Measurements from ENCODE around the gene NRIP2. TPM values are rescaled to one million over a fixed set of nuclear protein-coding genes. Genes with fewer than 3 reads are reported as not detected.
A peak's percentile ranks its signal among the peaks of the same experiment; 100 is the strongest.

Gene NRIP2
- total and polyA plus RNA-seq, 2 experiments from 2014 or later = 0.66 TPM; not detected in 1

DNA sequence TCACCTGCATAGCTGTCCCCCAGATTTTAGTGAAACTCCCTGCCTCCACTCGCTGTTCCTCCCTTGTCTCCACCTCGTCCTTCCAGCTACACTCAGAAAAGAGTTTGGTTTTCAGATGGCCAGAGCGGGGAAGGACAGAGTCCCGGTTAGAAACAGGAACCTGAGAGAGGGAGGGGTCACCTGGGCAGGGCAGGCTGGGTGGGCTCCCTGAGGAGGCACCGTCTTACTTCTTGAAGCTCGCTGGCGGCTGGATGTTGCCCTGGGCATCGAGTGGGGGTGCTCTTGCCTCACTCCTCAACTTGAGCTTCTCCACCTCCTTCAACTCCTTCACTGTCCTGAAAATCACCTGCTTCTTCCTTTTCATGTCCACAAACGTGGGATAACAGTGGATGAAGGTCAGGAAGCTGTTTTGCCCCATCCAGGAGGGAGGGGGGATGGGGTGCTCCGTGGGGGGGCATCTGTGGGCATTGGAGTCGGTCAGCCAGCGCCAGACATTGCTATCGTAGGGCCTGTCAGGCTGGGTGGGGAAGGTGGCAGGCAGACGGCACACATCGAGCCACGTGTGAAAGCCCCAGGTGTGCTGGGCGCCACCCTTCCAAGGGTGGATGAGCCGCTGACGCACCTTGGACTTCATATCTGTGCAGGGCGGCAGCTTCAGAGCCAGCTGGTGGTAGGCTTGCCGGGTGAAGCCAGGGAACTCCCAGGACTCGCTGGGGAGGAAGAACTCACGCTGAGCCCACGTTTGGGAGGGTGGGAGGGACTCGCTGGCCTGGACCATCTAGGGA is 20.0 kb upstream of the NRIP2 start:
- no peaks in the 10 kb centered on the region for H3K79me2 ChIP-seq (replicated peaks; ENCODE audit: insufficient read depth)
- no peak overlapping the region for H2AFZ ChIP-seq
- H3F3A ChIP-seq (replicated peaks; ENCODE audit: low read depth) = 0 out of 2 replicates have a peak, but pooled peaks cover 7% of the 10 kb centered on the region
- Mint-ChIP-seq H3K4me3 (no peak overlapping the region), H3K27ac (no peak overlapping the region), H3K36me3 (ENCODE audit: low read depth) (peaks cover 20% of the 10 kb centered on the region), H3K27me3 (ENCODE audit: insufficient read depth, low read depth, poor library complexity) (peaks cover 24% of the 10 kb centered on the region), H3K4me1 (peaks cover 18% of the 10 kb centered on the region), H3K9me3 (no peaks in the 10 kb centered on the region)
- DNase-seq (ENCODE audit: low spot score) (no peak), ATAC-seq (no peak)
- no peak overlapping the region for H3K27ac ChIP-seq (ENCODE audit: low read depth)
- H3K4me3 ChIP-seq = no peak overlapping the region
- peaks cover 9% of the 10 kb centered on the region; the same call in 1 of the 2 replicates for H4K20me1 ChIP-seq (replicated peaks; ENCODE audit: insufficient read depth)
- peaks cover 8% of the 10 kb centered on the region; the same call in 1 of the 2 replicates for H3K4me1 ChIP-seq (ENCODE audit: insufficient read depth)
- H3K27me3 ChIP-seq (ENCODE audit: insufficient read depth) = no peaks in the 10 kb centered on the region
- TF ChIP-seq, protein P1, sequence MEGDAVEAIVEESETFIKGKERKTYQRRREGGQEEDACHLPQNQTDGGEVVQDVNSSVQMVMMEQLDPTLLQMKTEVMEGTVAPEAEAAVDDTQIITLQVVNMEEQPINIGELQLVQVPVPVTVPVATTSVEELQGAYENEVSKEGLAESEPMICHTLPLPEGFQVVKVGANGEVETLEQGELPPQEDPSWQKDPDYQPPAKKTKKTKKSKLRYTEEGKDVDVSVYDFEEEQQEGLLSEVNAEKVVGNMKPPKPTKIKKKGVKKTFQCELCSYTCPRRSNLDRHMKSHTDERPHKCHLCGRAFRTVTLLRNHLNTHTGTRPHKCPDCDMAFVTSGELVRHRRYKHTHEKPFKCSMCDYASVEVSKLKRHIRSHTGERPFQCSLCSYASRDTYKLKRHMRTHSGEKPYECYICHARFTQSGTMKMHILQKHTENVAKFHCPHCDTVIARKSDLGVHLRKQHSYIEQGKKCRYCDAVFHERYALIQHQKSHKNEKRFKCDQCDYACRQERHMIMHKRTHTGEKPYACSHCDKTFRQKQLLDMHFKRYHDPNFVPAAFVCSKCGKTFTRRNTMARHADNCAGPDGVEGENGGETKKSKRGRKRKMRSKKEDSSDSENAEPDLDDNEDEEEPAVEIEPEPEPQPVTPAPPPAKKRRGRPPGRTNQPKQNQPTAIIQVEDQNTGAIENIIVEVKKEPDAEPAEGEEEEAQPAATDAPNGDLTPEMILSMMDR (conservative IDR thresholded peaks at IDR 0.05; ENCODE audit: low read depth in 2 of 2) = 0 out of 4 replicates have a peak, but pooled peaks of 1 of the 2 experiments have one; percentile 14
- no peak for TF ChIP-seq CREB1 (CRISPR knock-in tag; IDR thresholded peaks at IDR 0.05; ENCODE audit: low read depth)
- H3K36me3 ChIP-seq (ENCODE audit: insufficient read depth) = peaks cover 12% of the 10 kb centered on the region; the same call in 1 of the 2 replicates
- no peak overlapping the region for H3K4me2 ChIP-seq
- H3K9me2 ChIP-seq (ENCODE audit: insufficient read depth) = no peaks in the 10 kb centered on the region

DNA sequence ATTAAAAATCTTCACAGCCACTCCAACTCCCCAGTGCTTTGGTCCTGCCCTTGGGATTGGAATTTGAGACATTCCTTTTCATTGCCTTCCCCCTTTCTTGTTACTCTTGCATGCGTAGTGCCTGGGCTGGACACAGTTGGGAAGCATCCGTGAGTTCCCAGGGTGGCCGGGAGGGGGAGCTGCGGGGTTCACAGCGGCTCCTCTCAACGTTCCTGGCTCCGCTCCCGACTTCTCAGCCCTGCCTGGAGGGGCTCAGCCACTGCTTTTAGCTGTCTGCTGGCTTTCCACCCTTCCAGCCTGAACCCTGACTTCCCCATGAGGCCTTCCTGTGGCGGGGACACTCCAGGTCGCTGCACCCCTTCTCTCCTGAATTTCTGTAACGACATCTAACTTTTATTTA is 18.8 kb upstream of the NRIP2 start:
- 0 out of 2 replicates have a peak, but pooled peaks cover 5% of the 10 kb centered on the region for H3K36me3 ChIP-seq (ENCODE audit: insufficient read depth)
- H3K27ac Mint-ChIP-seq = no peak overlapping the region
- H3K4me3 Mint-ChIP-seq = no peak overlapping the region
- peaks cover 8% of the 10 kb centered on the region for H3K36me3 Mint-ChIP-seq (ENCODE audit: low read depth)
- H3K4me2 ChIP-seq = no peak overlapping the region
- H3K27ac ChIP-seq (ENCODE audit: low read depth) = peak overlapping the region; percentile 0; the same call in 1 of the 2 replicates
- no peak overlapping the region for H2AFZ ChIP-seq
- H3F3A ChIP-seq (replicated peaks; ENCODE audit: low read depth) = 0 out of 2 replicates have a peak, but pooled peaks cover 5% of the 10 kb centered on the region
- peaks cover 18% of the 10 kb centered on the region for H3K4me1 Mint-ChIP-seq
- H3K27me3 Mint-ChIP-seq (ENCODE audit: insufficient read depth, low read depth, poor library complexity) = peaks cover 20% of the 10 kb centered on the region
- H3K9me2 ChIP-seq (ENCODE audit: insufficient read depth) = no peaks in the 10 kb centered on the region
- H3K9me3 Mint-ChIP-seq = no peaks in the 10 kb centered on the region
- H3K79me2 ChIP-seq (replicated peaks; ENCODE audit: insufficient read depth) = no peaks in the 10 kb centered on the region
- H4K20me1 ChIP-seq (replicated peaks; ENCODE audit: insufficient read depth) = peaks cover 9% of the 10 kb centered on the region; the same call in 1 of the 2 replicates
- DNase-seq (ENCODE audit: low spot score) (peak; percentile 95), ATAC-seq (peak; percentile 96)
- peaks cover 8% of the 10 kb centered on the region; the same call in 1 of the 2 replicates for H3K4me1 ChIP-seq (ENCODE audit: insufficient read depth)
- no peak overlapping the region for H3K4me3 ChIP-seq
- no peaks in the 10 kb centered on the region for H3K27me3 ChIP-seq (ENCODE audit: insufficient read depth)
- TF ChIP-seq CREB1 (CRISPR knock-in tag; IDR thresholded peaks at IDR 0.05; ENCODE audit: low read depth) = no peak
- TF ChIP-seq, protein P1 (conservative IDR thresholded peaks at IDR 0.05; ENCODE audit: low read depth in 2 of 2) = peak; percentile 89 to 91
- TF ChIP-seq, protein P2, sequence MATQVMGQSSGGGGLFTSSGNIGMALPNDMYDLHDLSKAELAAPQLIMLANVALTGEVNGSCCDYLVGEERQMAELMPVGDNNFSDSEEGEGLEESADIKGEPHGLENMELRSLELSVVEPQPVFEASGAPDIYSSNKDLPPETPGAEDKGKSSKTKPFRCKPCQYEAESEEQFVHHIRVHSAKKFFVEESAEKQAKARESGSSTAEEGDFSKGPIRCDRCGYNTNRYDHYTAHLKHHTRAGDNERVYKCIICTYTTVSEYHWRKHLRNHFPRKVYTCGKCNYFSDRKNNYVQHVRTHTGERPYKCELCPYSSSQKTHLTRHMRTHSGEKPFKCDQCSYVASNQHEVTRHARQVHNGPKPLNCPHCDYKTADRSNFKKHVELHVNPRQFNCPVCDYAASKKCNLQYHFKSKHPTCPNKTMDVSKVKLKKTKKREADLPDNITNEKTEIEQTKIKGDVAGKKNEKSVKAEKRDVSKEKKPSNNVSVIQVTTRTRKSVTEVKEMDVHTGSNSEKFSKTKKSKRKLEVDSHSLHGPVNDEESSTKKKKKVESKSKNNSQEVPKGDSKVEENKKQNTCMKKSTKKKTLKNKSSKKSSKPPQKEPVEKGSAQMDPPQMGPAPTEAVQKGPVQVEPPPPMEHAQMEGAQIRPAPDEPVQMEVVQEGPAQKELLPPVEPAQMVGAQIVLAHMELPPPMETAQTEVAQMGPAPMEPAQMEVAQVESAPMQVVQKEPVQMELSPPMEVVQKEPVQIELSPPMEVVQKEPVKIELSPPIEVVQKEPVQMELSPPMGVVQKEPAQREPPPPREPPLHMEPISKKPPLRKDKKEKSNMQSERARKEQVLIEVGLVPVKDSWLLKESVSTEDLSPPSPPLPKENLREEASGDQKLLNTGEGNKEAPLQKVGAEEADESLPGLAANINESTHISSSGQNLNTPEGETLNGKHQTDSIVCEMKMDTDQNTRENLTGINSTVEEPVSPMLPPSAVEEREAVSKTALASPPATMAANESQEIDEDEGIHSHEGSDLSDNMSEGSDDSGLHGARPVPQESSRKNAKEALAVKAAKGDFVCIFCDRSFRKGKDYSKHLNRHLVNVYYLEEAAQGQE (IDR thresholded peaks at IDR 0.05; ENCODE audit: unreplicated experiment) = no peak
- no peak for TF ChIP-seq EZH2phosphoT487 (IDR thresholded peaks at IDR 0.05; ENCODE audit: unreplicated experiment)
- TF ChIP-seq STAT1 (IDR thresholded peaks at IDR 0.05; ENCODE audit: unreplicated experiment) = no peak
- no peak for TF ChIP-seq JUNB (IDR thresholded peaks at IDR 0.05; ENCODE audit: unreplicated experiment)

Measured in GM23338 (cell line).